SU-DHL-6 (cell line): ENCODE measurements around the gene ADCY7.

Experiments used
- EZH2phosphoT487 ChIP-seq: fragments of 200-600 bp; sonication (generic), shearing (Covaris generic); conservative IDR thresholded peaks from 2 replicates; pipeline ENCODE4 v1.6.1; 2018; ENCODE audit warnings: mild to moderate bottlenecking, antibody characterized with exemption, low read length, moderate library complexity, mixed read lengths
- TF ChIP-seq, protein P1 (sequence below): fragments of 200-600 bp; sonication (generic); IDR thresholded peaks from one replicate; pipeline ENCODE4 v1.5.1; 2017; ENCODE audit warnings: antibody characterized with exemption, mild to moderate bottlenecking, low read length, moderate library complexity; ENCODE audit not compliant: insufficient read depth, poor library complexity, severe bottlenecking

GRCh38 chr16:50289950-50290764 lies 23.8 kb downstream of the ADCY7 start:
- TF ChIP-seq, protein P1, sequence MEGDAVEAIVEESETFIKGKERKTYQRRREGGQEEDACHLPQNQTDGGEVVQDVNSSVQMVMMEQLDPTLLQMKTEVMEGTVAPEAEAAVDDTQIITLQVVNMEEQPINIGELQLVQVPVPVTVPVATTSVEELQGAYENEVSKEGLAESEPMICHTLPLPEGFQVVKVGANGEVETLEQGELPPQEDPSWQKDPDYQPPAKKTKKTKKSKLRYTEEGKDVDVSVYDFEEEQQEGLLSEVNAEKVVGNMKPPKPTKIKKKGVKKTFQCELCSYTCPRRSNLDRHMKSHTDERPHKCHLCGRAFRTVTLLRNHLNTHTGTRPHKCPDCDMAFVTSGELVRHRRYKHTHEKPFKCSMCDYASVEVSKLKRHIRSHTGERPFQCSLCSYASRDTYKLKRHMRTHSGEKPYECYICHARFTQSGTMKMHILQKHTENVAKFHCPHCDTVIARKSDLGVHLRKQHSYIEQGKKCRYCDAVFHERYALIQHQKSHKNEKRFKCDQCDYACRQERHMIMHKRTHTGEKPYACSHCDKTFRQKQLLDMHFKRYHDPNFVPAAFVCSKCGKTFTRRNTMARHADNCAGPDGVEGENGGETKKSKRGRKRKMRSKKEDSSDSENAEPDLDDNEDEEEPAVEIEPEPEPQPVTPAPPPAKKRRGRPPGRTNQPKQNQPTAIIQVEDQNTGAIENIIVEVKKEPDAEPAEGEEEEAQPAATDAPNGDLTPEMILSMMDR, result no peak
- TF ChIP-seq EZH2phosphoT487, result no peak
